GM12865 (cell line): ENCODE data around the gene ATP13A3.

Source experiments
- DNase-seq: peaks from one replicate; pipeline ENCODE4 v3.0.0; 2010; ENCODE audit warnings: low read depth
- H3K4me3 ChIP-seq: 2 replicates; pipeline ENCODE4 v1.5.1; 2011; ENCODE audit warnings: mild to moderate bottlenecking, low read depth, low read length, control low read depth
- CTCF ChIP-seq: IDR thresholded peaks from 2 replicates; pipeline ENCODE4 v1.5.1; 2011; ENCODE audit warnings: low read length, control low read depth, low read depth, inconsistent platforms; ENCODE audit not compliant: insufficient read depth; ENCODE audit errors: missing control alignments

ATP13A3 gene

GRCh38 chr3:194389269-194389668 is 97.5 kb downstream of the ATP13A3 start:
- no peak overlapping the region for H3K4me3 ChIP-seq
- TF ChIP-seq CTCF = no peak
- DNase-seq = no peak

- no peak for TF ChIP-seq CTCF
- DNase-seq = no peak
- no peak overlapping the region for H3K4me3 ChIP-seq
Measured at GRCh38 chr3:194387926-194388418, 98.8 kb downstream of the ATP13A3 start.

DNA sequence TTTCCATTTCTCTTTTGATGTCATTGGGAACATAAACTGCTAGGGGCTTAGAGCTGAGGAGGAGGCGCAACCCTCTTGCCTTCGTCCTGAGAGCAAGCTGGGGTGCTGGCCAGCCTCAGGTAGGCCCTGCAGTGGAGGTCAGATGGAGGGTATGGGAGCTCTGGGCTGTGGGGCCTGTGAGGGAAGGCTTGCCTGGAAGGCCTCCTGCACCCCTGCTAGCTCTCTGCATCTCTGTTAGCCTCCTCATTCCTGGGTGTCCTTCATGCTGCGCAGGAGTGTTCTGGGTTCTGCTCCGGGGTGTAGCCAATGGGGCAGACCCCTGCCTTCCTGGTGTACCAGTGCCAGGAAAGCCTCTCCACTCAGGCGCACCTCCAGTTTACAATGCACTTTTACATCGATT is 99.5 kb downstream of the ATP13A3 start:
- H3K4me3 ChIP-seq = no peak overlapping the region
- DNase-seq = no peak
- TF ChIP-seq CTCF = no peak

DNA sequence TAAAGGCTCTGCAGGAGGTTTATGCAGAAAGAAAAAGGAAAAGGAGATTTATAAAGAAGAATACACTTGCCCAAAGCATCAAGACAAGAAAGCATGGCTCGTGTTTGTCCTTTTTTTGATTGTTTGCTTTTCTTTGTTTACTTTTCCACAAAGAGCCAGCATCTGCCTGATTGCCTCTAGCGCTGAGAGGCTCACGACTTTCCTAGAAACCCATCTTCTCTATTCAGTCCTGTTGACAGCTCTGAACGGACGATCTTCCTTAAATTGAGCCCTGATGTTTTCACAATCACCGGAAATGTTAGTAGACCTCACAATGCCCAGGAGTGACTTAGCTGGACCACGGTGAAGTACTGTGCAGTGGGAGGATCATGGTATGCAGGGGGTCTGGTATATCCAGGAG is 100.2 kb downstream of the ATP13A3 start:
- no peak for TF ChIP-seq CTCF
- H3K4me3 ChIP-seq = no peak overlapping the region
- DNase-seq = no peak

GRCh38 chr3:194386066-194386465 is 100.7 kb downstream of the ATP13A3 start:
- TF ChIP-seq CTCF = no peak
- no peak overlapping the region for H3K4me3 ChIP-seq
- DNase-seq = no peak

- DNase-seq = no peak
- H3K4me3 ChIP-seq = no peak overlapping the region
- TF ChIP-seq CTCF = no peak
Measured at GRCh38 chr3:194384569-194385001, 102.2 kb downstream of the ATP13A3 start.

GRCh38 chr3:194384156-194384555 is 102.6 kb downstream of the ATP13A3 start:
- H3K4me3 ChIP-seq = no peak overlapping the region
- TF ChIP-seq CTCF = no peak
- DNase-seq = no peak
